MCF 10A (cell line): Measurements from ENCODE around the gene TPT1. TPM values are rescaled to one million over a fixed set of nuclear protein-coding genes. Genes with fewer than 3 reads are reported as not detected.
A peak's percentile ranks its signal among the peaks of the same experiment; 100 is the strongest.

Source experiments
- BruUV-seq: library from RNA; stranded (reverse); fragments of 400-500 nt; replicated peaks from 2 replicates; lab custom pipeline; 2021; lab: Mats Ljungman, UMichigan
- CTCF ChIA-PET: fragments of 300-600 bp; sonication (Branson Sonifier 250); formaldehyde crosslinking; extraction: SDS; loops from one replicate; lab custom pipeline; 2021; ENCODE audit warnings: antibody characterized with exemption, inconsistent platforms; lab: Yijun Ruan, JAX
- POLR2A ChIA-PET: fragments of 300-600, 350-650 bp; sonication (Branson Sonifier 250); formaldehyde crosslinking; extraction: SDS; loops from one replicate; lab custom pipeline; 2020; ENCODE audit warnings: antibody characterized with exemption, inconsistent platforms; lab: Yijun Ruan, JAX
- DNase-seq: peaks from one replicate; pipeline ENCODE4 v3.0.0-alpha.2; 2018; ENCODE audit not compliant: unreplicated experiment
- H3K27ac Mint-ChIP-seq: one replicate; pipeline ENCODE4 v1.8.0; 2022; ENCODE audit warnings: mild to moderate bottlenecking, low read depth, mixed read lengths; ENCODE audit not compliant: unreplicated experiment
- H3K27me3 Mint-ChIP-seq: one replicate; pipeline ENCODE4 v1.8.0; 2022; ENCODE audit warnings: mixed read lengths; ENCODE audit not compliant: insufficient read depth, unreplicated experiment
- H3K36me3 Mint-ChIP-seq: one replicate; pipeline ENCODE4 v1.8.0; 2022; ENCODE audit warnings: mild to moderate bottlenecking, moderate library complexity, mixed read lengths; ENCODE audit not compliant: insufficient read depth, unreplicated experiment
- H3K4me1 Mint-ChIP-seq: one replicate; pipeline ENCODE4 v1.8.0; 2022; ENCODE audit warnings: mixed read lengths; ENCODE audit not compliant: insufficient read depth, unreplicated experiment
- H3K4me3 Mint-ChIP-seq: one replicate; pipeline ENCODE4 v1.8.0; 2022; ENCODE audit warnings: mild to moderate bottlenecking, moderate library complexity, mixed read lengths; ENCODE audit not compliant: unreplicated experiment
- H3K9me3 Mint-ChIP-seq: one replicate; pipeline ENCODE4 v1.8.0; 2022; ENCODE audit warnings: mixed read lengths; ENCODE audit not compliant: unreplicated experiment
- CTCF ChIP-seq: fragments of 200-600 bp; IDR thresholded peaks from one replicate; pipeline ENCODE4 v1.8.0; 2022; ENCODE audit warnings: antibody characterized with exemption, mild to moderate bottlenecking; ENCODE audit not compliant: unreplicated experiment
- intact Hi-C: fragments of 100-400 bp; cut with micrococcal nuclease; formaldehyde crosslinking; loops from 2 replicates; pipeline ENCODE4 v1.14.1; 2022
- total RNA-seq: library from RNA; stranded (reverse); gene quantifications from 2 replicates; pipeline ENCODE4 v1.2.3, GENCODE V29; 2022

The TPT1 gene
- total RNA-seq, 1 experiment from 2014 or later: 4,896 TPM

GRCh38 chr13:45365558-45365885 lies 24.5 kb upstream of the TPT1 start:
- Mint-ChIP-seq H3K27me3 (no peaks in the 10 kb centered on the region), H3K9me3 (peaks cover 8% of the 10 kb centered on the region), H3K4me3 (no peak overlapping the region), H3K4me1 (peaks cover 40% of the 10 kb centered on the region), H3K36me3 (peaks cover 14% of the 10 kb centered on the region), H3K27ac (no peak overlapping the region)
- intact Hi-C loops: no loop called here
- ChIA-PET CTCF (interaction anchor here (0.6 kb wide), 1 partner anchor 54 kb away, joined by 4 read pairs; no protein-coding TSS in a partner anchor), POLR2A (interaction anchor here (0.7 to 1.7 kb wide), 2 partner anchors 24 to 117 kb away, joined by 3 to 9 read pairs; partner anchors contain the start of gene TPT1)
- TF ChIP-seq CTCF: no peak
- BruUV-seq: no TSS peak
- no peak for DNase-seq

- POLR2A ChIA-PET: interaction anchor here (0.7 to 1.7 kb wide), 2 partner anchors 23 to 118 kb away, joined by 3 to 9 read pairs; partner anchors contain the start of gene TPT1
Observed at GRCh38 chr13:45364876-45365557, 24.0 kb upstream of the TPT1 start.

DNA sequence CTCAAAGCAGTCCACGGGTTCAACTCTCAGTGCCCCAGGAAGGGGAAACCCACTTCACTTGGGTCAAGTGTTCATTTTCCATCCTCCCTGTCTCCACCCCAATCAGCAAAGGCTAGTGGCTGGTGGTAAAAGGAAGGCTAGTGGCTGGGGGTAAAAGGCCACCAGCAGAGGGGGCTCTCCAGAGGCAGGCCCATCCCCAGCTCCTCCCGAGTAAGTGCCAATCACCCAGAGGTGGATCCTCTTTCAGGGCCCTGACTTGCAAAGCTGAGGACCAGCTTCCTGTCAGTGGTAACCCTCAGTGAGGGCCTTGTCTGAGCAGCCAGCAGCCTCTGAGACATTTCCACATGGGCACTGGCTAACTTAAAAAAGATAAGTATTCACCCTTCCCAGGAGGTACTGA lies 22.0 kb upstream of the TPT1 start:
- Mint-ChIP-seq H3K36me3 (peaks cover 36% of the 10 kb centered on the region), H3K27me3 (no peaks in the 10 kb centered on the region), H3K27ac (no peak overlapping the region), H3K4me3 (no peak overlapping the region), H3K9me3 (peaks cover 8% of the 10 kb centered on the region), H3K4me1 (peaks cover 29% of the 10 kb centered on the region)
- no peak for DNase-seq
- intact Hi-C loops: no loop called here
- CTCF ChIA-PET: interaction anchor here (0.6 kb wide), 2 partner anchors 31 to 33 kb away, joined by 3 read pairs; no protein-coding TSS in a partner anchor
- BruUV-seq: no TSS peak
- POLR2A ChIA-PET: interaction anchor here (1.2 kb wide), 1 partner anchor 102 kb away, joined by 3 read pairs; the partner anchor contains the start of gene COG3
- TF ChIP-seq CTCF: no peak

More at GRCh38 chr13:45364876-45365557, 24.0 kb upstream of the TPT1 start:
- no peaks in the 10 kb centered on the region for H3K27me3 Mint-ChIP-seq
- no peak for DNase-seq
- H3K27ac Mint-ChIP-seq: no peak overlapping the region
- no TSS peak for BruUV-seq
- no peak overlapping the region for H3K4me3 Mint-ChIP-seq
- H3K4me1 Mint-ChIP-seq: peaks cover 40% of the 10 kb centered on the region
- intact Hi-C loops: no loop called here
- peaks cover 19% of the 10 kb centered on the region for H3K36me3 Mint-ChIP-seq
- CTCF ChIA-PET: interaction anchor here (0.6 kb wide), 1 partner anchor 53 kb away, joined by 4 read pairs; no protein-coding TSS in a partner anchor
- no peak for TF ChIP-seq CTCF
- H3K9me3 Mint-ChIP-seq: peaks cover 8% of the 10 kb centered on the region

- Mint-ChIP-seq H3K9me3 (peaks cover 8% of the 10 kb centered on the region), H3K36me3 (peaks cover 45% of the 10 kb centered on the region), H3K27ac (peak overlapping the region; percentile 94), H3K4me3 (peak overlapping the region; percentile 67), H3K4me1 (peaks cover 20% of the 10 kb centered on the region), H3K27me3 (no peaks in the 10 kb centered on the region)
- DNase-seq: peak; percentile 95
- ChIA-PET POLR2A (interaction anchor here (0.7 to 1.4 kb wide), 5 partner anchors 10 to 103 kb away, joined by 3 to 8 read pairs (median 3); partner anchors contain the start of genes COG3 and TPT1), CTCF (interaction anchor here (0.6 to 1.3 kb wide), 5 partner anchors 10 to 129 kb away, joined by 3 to 4 read pairs (median 3); no protein-coding TSS in a partner anchor)
- TSS peak; percentile 56 for BruUV-seq
- intact Hi-C loops: no loop called here
- no peak for TF ChIP-seq CTCF
Observed at GRCh38 chr13:45361596-45362206, 20.7 kb upstream of the TPT1 start.
